Trophoblast cell (in vitro differentiated cells and primary cell): Measurements from ENCODE around the gene KCNAB1.

Experiments
- DNase-seq, 2 donors: peaks; one replicate each; pipeline ENCODE4 v3.0.0-alpha.2; 2016
- H2AFZ ChIP-seq: 2 replicates; pipeline ENCODE4 v1.6.1; 2013; ENCODE audit warnings: low read length, moderate library complexity, mild to moderate bottlenecking; ENCODE audit not compliant: insufficient read depth, poor library complexity
- H2AK5ac ChIP-seq: 2 replicates; pipeline ENCODE4 v1.6.1; 2013; ENCODE audit warnings: mild to moderate bottlenecking, low read length
- H2BK120ac ChIP-seq: 2 replicates; pipeline ENCODE4 v1.6.1; 2013; ENCODE audit warnings: low read length, mild to moderate bottlenecking, moderate library complexity; ENCODE audit not compliant: insufficient read depth, poor library complexity
- H2BK12ac ChIP-seq: 2 replicates; pipeline ENCODE4 v1.6.1; 2013; ENCODE audit warnings: mild to moderate bottlenecking, low read length, moderate library complexity
- H2BK5ac ChIP-seq: 2 replicates; pipeline ENCODE4 v1.6.1; 2013; ENCODE audit warnings: low read length, low read depth, moderate library complexity, mild to moderate bottlenecking; ENCODE audit not compliant: poor library complexity
- H3K14ac ChIP-seq: 2 replicates; pipeline ENCODE4 v1.6.1; 2013; ENCODE audit warnings: mild to moderate bottlenecking, low read length
- H3K18ac ChIP-seq: 2 replicates; pipeline ENCODE4 v1.6.1; 2013; ENCODE audit warnings: mild to moderate bottlenecking, low read length
- H3K23ac ChIP-seq: 2 replicates; pipeline ENCODE4 v1.6.1; 2013; ENCODE audit warnings: low read length
- H3K27ac ChIP-seq: 2 replicates; pipeline ENCODE4 v1.5.1; 2013; ENCODE audit warnings: low read depth, mild to moderate bottlenecking, inconsistent platforms, low read length, moderate library complexity
- H3K27me3 ChIP-seq: 2 replicates; pipeline ENCODE4 v1.6.1; 2013; ENCODE audit warnings: inconsistent platforms, mild to moderate bottlenecking, low read length, moderate library complexity; ENCODE audit not compliant: insufficient read depth
- H3K36me3 ChIP-seq, 2 experiments: 1 replicate in 1 of 2; 2 replicates in 1 of 2; pipeline ENCODE4 v1.6.1; 2013; ENCODE audit warnings: low read length in 2 of 2, mild to moderate bottlenecking in 2 of 2, moderate library complexity in 1 of 2; ENCODE audit not compliant: insufficient read depth in 2 of 2, control insufficient read depth in 1 of 2
- H3K4ac ChIP-seq: 2 replicates; pipeline ENCODE4 v1.6.1; 2013; ENCODE audit warnings: low read depth, mild to moderate bottlenecking, low read length, moderate library complexity
- H3K4me1 ChIP-seq, 2 experiments: 1 replicate in 1 of 2; 2 replicates in 1 of 2; pipeline ENCODE4 v1.6.1; 2013; ENCODE audit warnings: low read length in 2 of 2, mild to moderate bottlenecking in 2 of 2, moderate library complexity in 1 of 2; ENCODE audit not compliant: insufficient read depth in 2 of 2, control insufficient read depth in 1 of 2
- H3K4me2 ChIP-seq: 2 replicates; pipeline ENCODE4 v1.6.1; 2013; ENCODE audit warnings: inconsistent platforms, mild to moderate bottlenecking, low read length, moderate library complexity
- H3K4me3 ChIP-seq: 2 replicates; pipeline ENCODE4 v1.5.1; 2013; ENCODE audit warnings: mild to moderate bottlenecking, low read depth, low read length, inconsistent platforms
- H3K79me1 ChIP-seq: one replicate; pipeline ENCODE4 v1.6.1; 2013; ENCODE audit warnings: low read length
- H3K79me2 ChIP-seq: 2 replicates; pipeline ENCODE4 v1.6.1; 2013; ENCODE audit warnings: low read length, mild to moderate bottlenecking; ENCODE audit not compliant: control insufficient read depth, insufficient read depth, poor library complexity
- H3K9ac ChIP-seq: 2 replicates; pipeline ENCODE4 v1.6.1; 2013; ENCODE audit warnings: mild to moderate bottlenecking, low read length
- H3K9me3 ChIP-seq: 2 replicates; pipeline ENCODE4 v1.6.1; 2013; ENCODE audit warnings: low read depth, mild to moderate bottlenecking, control low read depth, inconsistent platforms, low read length; ENCODE audit not compliant: insufficient read depth
- H4K12ac ChIP-seq: 2 replicates; pipeline ENCODE4 v1.6.1; 2013; ENCODE audit warnings: low read depth, mild to moderate bottlenecking, low read length, moderate library complexity
- H4K8ac ChIP-seq: 2 replicates; pipeline ENCODE4 v1.6.1; 2013; ENCODE audit warnings: low read depth, mild to moderate bottlenecking, low read length, moderate library complexity
- H4K91ac ChIP-seq: one replicate; pipeline ENCODE4 v1.6.1; 2013; ENCODE audit warnings: low read depth, mild to moderate bottlenecking, low read length, moderate library complexity
- WGBS: extraction: QIAGEN DNeasy Blood & Tissue Kit; methylation state at CpG from one replicate; pipeline ENCODE4 v1.1.7; 2013; ENCODE audit warnings: missing lambda C conversion rate; ENCODE audit not compliant: insufficient read length, insufficient coverage; ENCODE audit errors: extremely low coverage; 5-methylcytosine and 5-hydroxymethylcytosine counted together

The KCNAB1 gene

GRCh38 chr3:156252656-156253055 lies 132.3 kb downstream of the KCNAB1 start:
- no peak overlapping the region for H2AK5ac ChIP-seq
- H3K18ac ChIP-seq: no peak overlapping the region
- no peak overlapping the region for H4K91ac ChIP-seq
- H3K14ac ChIP-seq: no peak overlapping the region
- H4K12ac ChIP-seq: no peak overlapping the region
- no peak overlapping the region for H2BK12ac ChIP-seq
- no peak overlapping the region for H2BK5ac ChIP-seq
- no peak overlapping the region for H2BK120ac ChIP-seq
- H3K9ac ChIP-seq: no peak overlapping the region
- no peak for DNase-seq
- no peak overlapping the region for H3K4ac ChIP-seq
- H3K36me3 ChIP-seq: no peaks in the 10 kb centered on the region
- no peak overlapping the region for H4K8ac ChIP-seq
- no peak overlapping the region for H3K23ac ChIP-seq
- WGBS: no CpG with 5 or more reads among the region's 3 CpGs
- no peak overlapping the region for H3K4me3 ChIP-seq
- no peaks in the 10 kb centered on the region for H3K9me3 ChIP-seq
- H3K79me2 ChIP-seq: no peaks in the 10 kb centered on the region
- H3K27me3 ChIP-seq: no peaks in the 10 kb centered on the region
- no peaks in the 10 kb centered on the region for H3K79me1 ChIP-seq
- no peak overlapping the region for H2AFZ ChIP-seq
- no peak overlapping the region for H3K4me2 ChIP-seq
- H3K27ac ChIP-seq: no peak overlapping the region
- H3K4me1 ChIP-seq: peaks cover 3 to 9% of the 10 kb centered on the region in 2 experiments

DNA sequence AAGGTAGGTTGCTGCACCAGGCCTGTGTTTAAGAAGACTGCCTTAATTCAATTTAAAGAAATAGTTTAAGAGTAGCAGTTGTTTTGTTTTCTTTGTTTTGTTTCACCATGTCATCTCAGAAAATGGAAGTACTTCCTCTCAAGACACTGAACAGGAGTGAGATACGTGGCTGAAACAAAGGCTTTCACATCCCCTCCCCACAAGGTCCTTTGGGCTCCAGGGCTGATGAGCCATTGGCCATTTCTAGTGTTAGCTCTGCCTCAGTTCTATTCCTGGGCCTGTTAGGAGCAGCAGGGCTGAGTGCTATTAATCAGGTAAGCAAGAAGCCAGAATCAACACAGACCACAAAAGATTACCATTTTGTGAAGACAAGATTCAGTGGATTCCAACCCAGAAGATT lies 132.8 kb downstream of the KCNAB1 start:
- H3K4ac ChIP-seq: no peak overlapping the region
- H3K18ac ChIP-seq: no peak overlapping the region
- no peak overlapping the region for H2BK120ac ChIP-seq
- H3K23ac ChIP-seq: no peak overlapping the region
- no peak overlapping the region for H3K9ac ChIP-seq
- H3K79me1 ChIP-seq: no peaks in the 10 kb centered on the region
- no peak overlapping the region for H2AK5ac ChIP-seq
- no peak overlapping the region for H3K4me2 ChIP-seq
- DNase-seq: no peak
- no peaks in the 10 kb centered on the region for H3K79me2 ChIP-seq
- peak overlapping the region; percentile 42 for H3K27ac ChIP-seq
- no peak overlapping the region for H4K91ac ChIP-seq
- H3K9me3 ChIP-seq: no peaks in the 10 kb centered on the region
- H3K27me3 ChIP-seq: no peaks in the 10 kb centered on the region
- H2BK12ac ChIP-seq: peak overlapping the region; percentile 1
- no peak overlapping the region for H3K14ac ChIP-seq
- no peaks in the 10 kb centered on the region for H3K36me3 ChIP-seq
- H4K8ac ChIP-seq: no peak overlapping the region
- WGBS: no CpG with 5 or more reads among the region's 1 CpG
- no peak overlapping the region for H4K12ac ChIP-seq
- no peak overlapping the region for H3K4me3 ChIP-seq
- peak overlapping the region; percentile 59 for H2BK5ac ChIP-seq
- H3K4me1 ChIP-seq: peaks cover 3 to 9% of the 10 kb centered on the region in 2 experiments
- no peak overlapping the region for H2AFZ ChIP-seq

DNA sequence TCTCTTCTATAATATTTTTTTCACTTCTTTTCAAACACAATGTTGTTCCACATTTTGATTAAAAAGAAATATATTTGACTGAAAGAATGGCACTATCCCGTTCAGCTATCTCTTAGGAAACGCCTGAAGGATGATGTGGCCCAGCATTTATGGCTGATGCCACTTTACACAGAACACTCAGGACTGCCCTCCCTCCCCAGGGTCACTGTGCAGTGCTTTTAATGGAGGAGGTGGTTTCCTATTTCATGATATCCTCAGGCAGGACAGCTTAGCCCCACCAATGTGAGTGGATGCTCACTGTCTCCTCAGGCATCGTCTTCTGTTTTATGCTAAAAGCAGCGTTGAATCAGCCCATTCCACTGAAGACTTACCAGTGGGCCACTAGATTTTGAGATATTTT lies 135.9 kb downstream of the KCNAB1 start:
- Histone ChIP-seq H3K79me2 (no peaks in the 10 kb centered on the region), H3K4me1 (peaks cover 3 to 14% of the 10 kb centered on the region in 2 experiments), H3K27ac (no peak overlapping the region), H3K4me2 (no peak overlapping the region), H3K79me1 (no peaks in the 10 kb centered on the region), H4K12ac (no peak overlapping the region), H3K9ac (no peak overlapping the region), H2BK5ac (no peak overlapping the region), H4K8ac (no peak overlapping the region), H2BK120ac (no peak overlapping the region), H3K14ac (no peak overlapping the region), H2AFZ (no peak overlapping the region), H3K27me3 (no peaks in the 10 kb centered on the region), H3K23ac (no peak overlapping the region), H3K9me3 (no peaks in the 10 kb centered on the region), H3K4me3 (no peak overlapping the region), H3K4ac (no peak overlapping the region), H3K18ac (no peak overlapping the region), H2AK5ac (no peak overlapping the region), H3K36me3 (no peaks in the 10 kb centered on the region), H2BK12ac (no peak overlapping the region), H4K91ac (no peak overlapping the region)
- WGBS: no CpG with 5 or more reads among the region's 4 CpGs
- DNase-seq: no peak

DNA sequence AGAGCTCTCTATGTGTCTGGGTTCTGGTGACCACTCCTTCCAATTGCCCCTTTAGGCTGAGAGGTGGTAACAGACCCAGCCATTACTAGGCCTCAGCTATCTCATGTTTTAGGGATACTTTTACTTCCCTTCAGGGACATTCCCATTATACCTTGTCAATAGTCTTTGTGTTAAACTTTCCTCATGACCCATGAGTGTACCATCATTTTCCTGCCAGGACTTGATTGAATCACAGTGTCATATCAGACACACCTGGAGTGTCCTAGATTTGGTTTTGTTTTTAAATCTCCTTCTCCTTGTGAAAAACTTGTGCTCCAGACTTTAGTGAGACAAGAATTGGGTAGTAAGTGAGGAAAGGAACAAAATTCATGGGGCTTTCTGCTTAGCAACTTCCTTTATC lies 136.6 kb downstream of the KCNAB1 start:
- no peak overlapping the region for H2AFZ ChIP-seq
- no peak overlapping the region for H3K18ac ChIP-seq
- no peaks in the 10 kb centered on the region for H3K79me2 ChIP-seq

More for the DNA sequence above, 136.6 kb downstream of the KCNAB1 start:
- no peak for DNase-seq
- Histone ChIP-seq H2AK5ac (no peak overlapping the region), H3K27me3 (no peaks in the 10 kb centered on the region), H3K4me1 (peaks cover 3 to 14% of the 10 kb centered on the region in 2 experiments), H4K12ac (no peak overlapping the region), H3K79me1 (no peaks in the 10 kb centered on the region), H2BK5ac (no peak overlapping the region), H4K91ac (no peak overlapping the region), H2BK120ac (no peak overlapping the region), H3K23ac (no peak overlapping the region), H2BK12ac (peak overlapping the region; percentile 61), H4K8ac (no peak overlapping the region), H3K9me3 (no peaks in the 10 kb centered on the region), H3K27ac (no peak overlapping the region), H3K4ac (no peak overlapping the region), H3K4me3 (no peak overlapping the region), H3K4me2 (no peak overlapping the region), H3K36me3 (no peaks in the 10 kb centered on the region), H3K14ac (no peak overlapping the region), H3K9ac (no peak overlapping the region)
